Adrenal gland (tissue), 5 donors: ENCODE data around the gene FAU.

Source experiments
- CTCF ChIP-seq, 6 experiments: fragments of 450-650 bp in 4 of 6; fragments of 200-600 bp in 2 of 6; sonication (generic) in 1 of 6; IDR thresholded peaks; 1 replicate in 5 of 6; 2 replicates in 1 of 6; pipeline versions ENCODE4 v1.5.1 to v1.8.0; 2016 to 2021; ENCODE audit warnings: antibody characterized with exemption in 6 of 6, mild to moderate bottlenecking in 2 of 6, moderate library complexity in 1 of 6
- POLR2A ChIP-seq, 2 donors: fragments of 450-650 bp; IDR thresholded peaks; one replicate each; pipeline ENCODE4 v1.6.1; 2017; ENCODE audit warnings: antibody characterized with exemption in 2 of 2, mild to moderate bottlenecking in 2 of 2, moderate library complexity in 1 of 2
- donor health status: DM: no; HTN: no; CAD: no.

GRCh38 chr11:65113361-65113756, 8.6 kb downstream of the FAU start:
- TF ChIP-seq CTCF (IDR thresholded peaks at IDR 0.05): no peak
- TF ChIP-seq POLR2A (IDR thresholded peaks at IDR 0.05): no peak
